HG03354 (cell line): ENCODE data around the gene GGA3.

ENCODE experiments used
- ATAC-seq: cut with Tn5 transposase; IDR thresholded peaks from one replicate; pipeline ENCODE4 v1.9.1; 2021; ENCODE audit warnings: mild to moderate bottlenecking; ENCODE audit not compliant: unreplicated experiment, poor library complexity, severe bottlenecking

The GGA3 gene

GRCh38 chr17:75252039-75252816, 9.2 kb downstream of the GGA3 start:
- no peak for ATAC-seq

- peak; percentile 92 for ATAC-seq
Observed at GRCh38 chr17:75250009-75250471, 11.4 kb downstream of the GGA3 start.

- ATAC-seq, result no peak
Observed at GRCh38 chr17:75249564-75249963, 11.8 kb downstream of the GGA3 start.

- no peak for ATAC-seq
Observed at GRCh38 chr17:75246404-75246803, 15.0 kb downstream of the GGA3 start.

- no peak for ATAC-seq
Observed at GRCh38 chr17:75245011-75245410, 16.4 kb downstream of the GGA3 start.

- ATAC-seq, result no peak
Observed at GRCh38 chr17:75244133-75244866, 17.1 kb downstream of the GGA3 start.

GRCh38 chr17:75242461-75243042, 18.9 kb downstream of the GGA3 start:
- ATAC-seq, result no peak

- ATAC-seq, result no peak
Observed at GRCh38 chr17:75241996-75242460, 19.4 kb downstream of the GGA3 start.

GRCh38 chr17:75241502-75241901, 19.9 kb downstream of the GGA3 start:
- no peak for ATAC-seq

- no peak for ATAC-seq
Observed at GRCh38 chr17:75241143-75241430, 20.3 kb downstream of the GGA3 start.

GRCh38 chr17:75240394-75241142, 20.8 kb downstream of the GGA3 start:
- ATAC-seq, result no peak

GRCh38 chr17:75239778-75240393, 21.5 kb downstream of the GGA3 start:
- ATAC-seq, result no peak

- no peak for ATAC-seq
Observed at GRCh38 chr17:75239214-75239613, 22.2 kb downstream of the GGA3 start.

- ATAC-seq, result peak; percentile 69
Observed at GRCh38 chr17:75238684-75239191, 22.7 kb downstream of the GGA3 start.

GRCh38 chr17:75238020-75238580, 23.3 kb downstream of the GGA3 start:
- ATAC-seq, result no peak

GRCh38 chr17:75237100-75238014, 24.0 kb downstream of the GGA3 start:
- ATAC-seq, result no peak

- ATAC-seq, result no peak
Observed at GRCh38 chr17:75232786-75233185, 28.6 kb downstream of the GGA3 start.

- ATAC-seq, result no peak
Observed at GRCh38 chr17:75231741-75232464, 29.5 kb downstream of the GGA3 start.
